GM21360 (cell line): Measurements from ENCODE around the gene RHOT1.
"Not testable (repeated sequence)": the region's sequence is repeated elsewhere in the genome, so short reads cannot be mapped to it uniquely, and the experiment has no call there.

ENCODE experiments used
- ATAC-seq: cut with Tn5 transposase; IDR thresholded peaks from one replicate; pipeline ENCODE4 v1.9.1; 2021; ENCODE audit warnings: mild to moderate bottlenecking, moderate library complexity; ENCODE audit not compliant: unreplicated experiment

Gene RHOT1

GRCh38 chr17:32123782-32124181 lies 18.5 kb upstream of the RHOT1 start:
- no peak for ATAC-seq

GRCh38 chr17:32124985-32125847 lies 17.1 kb upstream of the RHOT1 start:
- ATAC-seq = no peak

- ATAC-seq = no peak
These were observed 16.5 kb upstream of the RHOT1 start for GRCh38 chr17:32125848-32126153.

DNA sequence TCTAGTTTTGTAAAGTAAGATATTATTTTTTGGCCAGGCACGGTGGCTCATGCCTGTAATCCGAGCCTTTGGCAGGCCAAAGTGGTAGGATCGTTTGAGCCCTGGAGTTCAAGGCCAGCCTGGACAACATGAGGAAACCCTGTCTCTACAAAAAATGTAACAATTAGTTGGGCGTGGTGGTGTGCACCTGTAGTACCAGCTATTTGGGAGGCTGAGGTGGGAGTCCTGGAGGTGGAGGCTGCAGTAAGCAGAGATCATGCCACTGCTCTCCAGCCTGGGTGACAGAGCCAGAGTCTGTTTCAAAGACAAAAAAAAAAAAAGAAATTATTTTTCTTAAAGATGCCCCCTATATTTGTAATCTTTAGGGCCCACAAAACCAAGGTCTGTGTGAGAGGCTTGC lies 16.0 kb upstream of the RHOT1 start:
- no peak for ATAC-seq

DNA sequence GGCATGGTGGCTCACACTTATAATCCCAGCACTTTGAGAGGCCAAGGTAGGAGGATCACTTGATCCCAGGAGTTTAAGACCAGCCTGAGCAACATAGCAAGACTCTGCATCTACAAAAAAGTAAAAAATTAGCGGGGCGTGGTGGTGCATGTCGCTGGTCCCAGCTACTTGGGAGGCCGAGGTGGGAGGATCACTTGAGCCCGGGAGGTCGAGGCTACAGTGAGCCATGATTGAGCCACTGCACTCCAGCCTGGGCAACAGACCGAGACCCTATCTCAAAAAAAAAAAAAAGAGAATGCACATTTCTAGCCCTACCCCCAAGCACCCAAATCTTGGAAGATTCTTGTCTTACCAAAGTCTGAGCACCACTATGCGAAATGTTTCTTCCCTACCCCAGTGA lies 15.6 kb upstream of the RHOT1 start:
- no peak for ATAC-seq

DNA sequence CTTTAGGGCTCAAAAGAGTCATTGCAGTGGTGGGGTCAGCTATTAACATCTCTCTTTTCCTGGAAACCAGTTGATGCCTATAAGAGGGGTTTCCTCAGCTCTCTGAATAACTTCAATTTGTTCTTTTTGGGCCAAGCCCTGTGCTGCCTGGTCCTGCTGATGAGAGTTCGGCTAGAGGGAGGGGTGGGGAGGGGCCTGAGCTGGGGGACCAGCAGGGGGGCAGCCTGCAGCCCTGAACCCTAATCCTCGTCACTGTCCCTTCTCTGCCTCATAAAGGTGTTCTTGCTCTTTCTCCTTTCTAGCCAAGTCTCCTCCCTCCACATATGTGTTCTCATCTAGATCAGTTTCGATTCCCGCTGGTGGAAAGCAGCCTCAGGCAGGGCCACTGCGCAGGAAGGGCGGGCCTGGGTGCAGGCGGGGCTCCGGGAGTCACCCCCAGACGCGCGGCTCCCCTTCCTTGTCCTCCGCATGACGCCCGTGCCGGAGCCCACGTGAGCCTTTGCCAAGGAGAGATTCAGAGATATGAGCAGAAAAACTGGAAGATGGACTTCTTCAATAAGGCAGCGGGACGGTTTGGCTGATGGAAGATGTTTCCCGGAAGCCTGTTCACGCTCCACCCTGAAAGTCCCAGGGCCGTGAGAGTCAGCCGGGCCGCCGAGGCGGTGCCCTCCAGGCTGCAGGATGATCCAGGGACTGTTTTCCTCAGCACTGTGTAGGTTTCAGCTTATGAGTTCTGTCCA lies 15.0 kb upstream of the RHOT1 start:
- ATAC-seq = peak; percentile 91

- ATAC-seq = not testable (repeated sequence)
These were observed 13.8 kb upstream of the RHOT1 start for GRCh38 chr17:32128470-32128869.

DNA sequence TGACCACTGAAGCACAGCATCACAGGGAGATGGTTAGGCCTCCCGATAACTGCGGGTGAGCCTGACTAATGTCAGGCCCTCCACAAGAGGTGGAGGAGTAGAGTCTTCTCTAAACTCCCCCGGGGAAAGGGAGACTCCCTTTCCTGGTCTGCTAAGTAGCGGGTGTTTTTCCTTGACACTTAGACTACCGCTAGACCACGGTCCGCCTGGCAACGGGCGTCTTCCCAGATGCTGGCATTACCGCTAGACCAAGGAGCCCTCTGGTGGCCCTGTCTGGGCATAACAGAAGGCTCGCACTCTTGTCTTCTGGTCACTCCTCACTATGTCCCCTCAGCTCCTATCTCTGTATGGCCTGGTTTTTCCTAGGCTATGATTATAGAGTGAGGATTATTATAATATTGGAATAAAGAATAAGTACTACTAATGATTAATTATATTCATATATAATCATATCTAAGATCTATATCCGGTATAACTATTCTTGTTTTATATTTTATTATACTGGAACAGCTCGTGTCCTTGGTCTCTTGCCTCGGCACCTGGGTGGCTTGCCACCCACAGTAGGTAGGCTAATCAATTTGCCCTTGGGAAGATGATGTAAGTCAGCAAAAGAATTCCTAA lies 6.7 kb upstream of the RHOT1 start:
- ATAC-seq = not testable (repeated sequence)

DNA sequence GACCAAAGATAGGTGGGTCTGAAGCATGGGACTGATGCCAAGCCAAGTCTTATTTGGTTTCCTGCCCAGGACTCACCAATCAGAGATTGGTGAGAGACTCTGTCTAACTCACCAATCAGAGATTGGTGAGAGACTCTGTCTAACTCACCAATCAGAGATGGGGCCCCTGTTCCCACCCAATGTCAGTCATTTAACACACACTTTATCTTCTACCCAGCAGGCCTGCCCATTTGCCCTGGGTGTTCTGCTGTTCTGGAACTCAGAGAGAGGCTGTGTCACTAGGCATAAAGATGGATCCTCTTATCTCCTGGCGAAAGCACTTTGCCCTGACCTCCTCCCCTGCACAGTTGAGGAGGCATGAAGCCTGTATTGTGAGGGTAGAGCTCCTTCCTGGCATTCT lies 5.4 kb upstream of the RHOT1 start:
- ATAC-seq = no peak

- ATAC-seq = not testable (repeated sequence)
These were observed 2.8 kb upstream of the RHOT1 start for GRCh38 chr17:32139504-32139903.

GRCh38 chr17:32141258-32141657 lies 1.0 kb upstream of the RHOT1 start:
- no peak for ATAC-seq

GRCh38 chr17:32141679-32142037 lies 644 bp upstream of the RHOT1 start:
- ATAC-seq = no peak

GRCh38 chr17:32142857-32143526 lies 690 bp downstream of the RHOT1 start:
- no peak for ATAC-seq

DNA sequence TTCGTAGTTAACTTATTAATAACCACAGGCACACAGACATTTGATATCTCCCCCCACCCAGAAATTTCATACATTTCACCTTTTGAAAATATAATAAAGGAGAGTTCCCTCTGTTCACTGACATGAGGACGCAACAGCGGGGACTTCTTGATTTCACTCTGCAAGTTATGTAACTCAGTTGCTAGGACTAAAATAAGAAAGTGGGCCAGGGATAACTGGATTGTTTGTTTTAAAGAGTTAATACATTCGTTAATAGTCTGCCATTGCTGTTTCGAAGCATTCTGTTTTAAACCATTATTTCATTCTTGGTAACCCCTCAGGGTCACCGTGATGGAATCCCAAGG lies 1.2 kb downstream of the RHOT1 start:
- ATAC-seq = no peak

DNA sequence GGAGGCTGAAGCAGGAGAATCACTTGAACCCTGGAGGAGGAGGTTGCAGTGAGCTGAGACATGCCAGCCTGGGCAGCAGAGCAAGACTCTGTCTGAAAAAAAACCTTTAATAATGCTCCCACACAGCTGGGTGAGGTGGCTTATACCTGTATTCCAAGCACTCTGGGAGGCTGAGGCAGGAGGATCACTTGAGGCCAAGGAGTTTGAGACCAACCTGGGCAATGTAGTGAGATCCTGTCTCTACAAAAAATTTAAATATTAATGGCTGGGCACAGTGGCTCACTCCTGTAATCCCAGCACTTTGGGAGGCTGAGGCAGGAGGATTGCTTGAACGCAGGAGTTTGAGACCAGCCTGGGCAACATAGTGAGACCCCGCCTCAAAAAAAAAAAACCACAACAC lies 2.1 kb downstream of the RHOT1 start:
- ATAC-seq = not testable (repeated sequence)

DNA sequence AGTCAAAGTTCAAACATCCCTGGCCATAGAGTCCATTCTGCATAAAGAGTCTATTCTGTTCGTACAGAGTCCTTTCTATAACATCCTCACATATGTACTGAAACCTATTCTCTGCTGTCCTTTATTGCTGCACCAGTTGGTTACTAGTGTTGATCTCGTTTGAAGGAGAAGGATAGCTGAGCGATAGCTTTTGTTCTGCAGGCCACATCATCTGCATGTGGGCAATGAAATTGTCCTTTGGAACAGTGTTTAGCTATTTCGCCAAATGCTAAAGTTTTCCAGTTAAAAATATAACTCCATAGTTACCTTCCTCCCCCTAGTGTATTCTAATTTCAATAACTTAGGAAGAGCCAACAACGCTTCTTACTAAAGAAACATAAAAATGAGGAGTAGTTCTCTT lies 6.0 kb downstream of the RHOT1 start:
- no peak for ATAC-seq

GRCh38 chr17:32150358-32150757 lies 8.1 kb downstream of the RHOT1 start:
- no peak for ATAC-seq

GRCh38 chr17:32152130-32152529 lies 9.8 kb downstream of the RHOT1 start:
- no peak for ATAC-seq

DNA sequence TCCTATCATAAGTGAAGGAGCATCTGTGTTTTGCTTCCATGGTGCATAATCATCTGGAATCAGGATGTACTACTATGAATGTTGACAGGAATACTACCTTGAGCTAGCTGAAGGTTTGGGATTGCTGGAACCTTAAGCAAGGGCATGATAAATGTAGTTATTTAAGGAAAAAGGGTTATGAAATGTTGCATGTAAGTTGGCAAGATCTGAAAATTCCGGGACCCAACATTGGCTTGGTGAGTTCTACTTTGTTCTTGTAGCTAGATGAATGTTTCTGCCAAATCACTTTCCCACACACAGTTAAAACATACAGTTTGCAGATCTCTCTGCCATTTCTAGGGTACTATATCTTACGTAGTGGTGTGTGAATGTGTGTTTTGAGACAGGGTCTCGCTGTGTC lies 13.6 kb downstream of the RHOT1 start:
- ATAC-seq = no peak

- ATAC-seq = no peak
These were observed 14.4 kb downstream of the RHOT1 start for GRCh38 chr17:32156656-32157055.

DNA sequence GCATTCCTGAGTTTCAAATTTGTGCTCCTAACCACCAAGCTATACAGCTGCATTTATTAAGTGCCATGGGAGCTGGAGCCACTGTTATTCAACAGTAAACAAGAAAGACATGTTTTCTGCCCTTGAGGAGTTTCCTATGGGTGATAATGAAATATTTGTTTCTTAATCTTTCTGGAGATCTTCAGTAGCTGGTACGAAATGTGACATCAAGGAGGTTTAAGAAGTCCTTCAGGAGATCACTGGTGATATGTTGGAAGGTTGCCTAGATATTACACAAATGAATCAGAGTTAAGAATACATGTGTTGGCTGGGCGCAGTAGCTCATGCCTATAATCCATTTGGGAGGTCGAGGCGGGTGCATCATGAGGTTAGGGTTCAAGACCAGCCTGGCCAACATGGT lies 14.9 kb downstream of the RHOT1 start:
- ATAC-seq = no peak
